ENCODE data around the gene SYK. TPM values are rescaled to one million over a fixed set of nuclear protein-coding genes. Genes with fewer than 3 reads are reported as not detected.

The SYK gene
- total and polyA plus RNA-seq, 5 donors = 0.97 to 9.5 (median 6.8) TPM

DNA sequence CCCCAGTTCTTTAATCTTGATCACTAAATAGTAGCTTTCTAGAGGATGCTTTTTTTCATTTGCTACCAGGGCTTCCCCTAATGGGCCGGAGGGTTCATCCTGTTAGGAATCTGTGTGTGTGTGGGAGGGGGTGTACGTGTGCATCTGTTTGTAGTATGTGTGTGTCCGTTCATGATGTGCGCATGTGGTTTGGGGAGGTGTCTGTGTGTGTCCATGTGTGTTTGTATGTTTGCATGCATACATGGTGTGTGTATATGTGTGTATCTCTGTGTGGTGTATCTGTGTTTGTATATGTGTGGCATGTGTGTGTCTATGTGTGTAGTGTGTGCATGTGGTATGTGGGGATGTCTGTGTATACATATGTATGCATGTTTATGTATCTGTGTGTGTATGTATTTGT lies 106.2 kb downstream of the SYK start:
- intact Hi-C loops (cut with DNase I) = no loop called here

GRCh38 chr9:90909225-90909624 lies 107.6 kb downstream of the SYK start:
- intact Hi-C loops (cut with DNase I) = no loop called here
- ATAC-seq (no peak), DNase-seq (no peak)
- Histone ChIP-seq H3K9me3 (ENCODE audit: control insufficient read depth, low read length) (no peaks in the 10 kb centered on the region), H3K4me3 (ENCODE audit: low read length) (no peak overlapping the region), H3K4me1 (ENCODE audit: control insufficient read depth, insufficient read depth, low read length) (no peaks in the 10 kb centered on the region), H3K27ac (ENCODE audit: low read length) (no peak overlapping the region), H3K27me3 (ENCODE audit: control insufficient read depth, insufficient read depth) (no peaks in the 10 kb centered on the region)
- WGBS = 92% methylated on average over 4 of the region's 4 CpGs

More for the DNA sequence above, 106.2 kb downstream of the SYK start:
- ATAC-seq = no peak
- Histone ChIP-seq H3K27ac (ENCODE audit: low read length) (no peak overlapping the region), H3K27me3 (ENCODE audit: control insufficient read depth, insufficient read depth) (no peaks in the 10 kb centered on the region), H3K4me1 (ENCODE audit: control insufficient read depth, insufficient read depth, low read length) (no peaks in the 10 kb centered on the region), H3K4me3 (ENCODE audit: low read length) (no peak overlapping the region), H3K9me3 (ENCODE audit: control insufficient read depth, low read length) (no peaks in the 10 kb centered on the region)
- 82% methylated on average over 4 of the region's 4 CpGs for WGBS
- DNase-seq = no peak

GRCh38 chr9:90909747-90910283 lies 108.2 kb downstream of the SYK start:
- H3K27me3 ChIP-seq (ENCODE audit: control insufficient read depth, insufficient read depth) = no peaks in the 10 kb centered on the region
- ATAC-seq (no peak), DNase-seq (no peak)
- H3K27ac ChIP-seq (ENCODE audit: low read length) = no peak overlapping the region
- no peaks in the 10 kb centered on the region for H3K4me1 ChIP-seq (ENCODE audit: control insufficient read depth, insufficient read depth, low read length)
- intact Hi-C loops (cut with DNase I) = loop anchor here in 3 of 4 donors (10.0 kb wide), 3 partner anchors 525 to 815 kb away; no protein-coding TSS in a partner anchor
- no peaks in the 10 kb centered on the region for H3K9me3 ChIP-seq (ENCODE audit: control insufficient read depth, low read length)
- no peak overlapping the region for H3K4me3 ChIP-seq (ENCODE audit: low read length)
- 85% methylated on average over 3 of the region's 3 CpGs for WGBS

- intact Hi-C loops (cut with DNase I) = loop anchor here in 3 of 4 donors (10.0 kb wide), 3 partner anchors 521 to 811 kb away; no protein-coding TSS in a partner anchor
- H3K27me3 ChIP-seq (ENCODE audit: control insufficient read depth, insufficient read depth) = no peaks in the 10 kb centered on the region
- DNase-seq (no peak), ATAC-seq (no peak)
- no peak overlapping the region for H3K27ac ChIP-seq (ENCODE audit: low read length)
- H3K9me3 ChIP-seq (ENCODE audit: control insufficient read depth, low read length) = no peaks in the 10 kb centered on the region
- no peak overlapping the region for H3K4me3 ChIP-seq (ENCODE audit: low read length)
- WGBS = 90% methylated on average over 14 of the region's 14 CpGs
- peaks cover under 1% of the 10 kb centered on the region for H3K4me1 ChIP-seq (ENCODE audit: control insufficient read depth, insufficient read depth, low read length)
These were observed 112.6 kb downstream of the SYK start for GRCh38 chr9:90914196-90914595.

GRCh38 chr9:90914868-90915483 lies 113.4 kb downstream of the SYK start:
- Histone ChIP-seq H3K27ac (ENCODE audit: low read length) (no peak overlapping the region), H3K4me3 (ENCODE audit: low read length) (no peak overlapping the region), H3K9me3 (ENCODE audit: control insufficient read depth, low read length) (no peaks in the 10 kb centered on the region), H3K27me3 (ENCODE audit: control insufficient read depth, insufficient read depth) (no peaks in the 10 kb centered on the region), H3K4me1 (ENCODE audit: control insufficient read depth, insufficient read depth, low read length) (peaks cover 4% of the 10 kb centered on the region)
- DNase-seq = peak; percentile 63 to 87 (median 80)
- WGBS = 13% methylated on average over 7 of the region's 7 CpGs
- peak; percentile 81 to 90 for ATAC-seq
- intact Hi-C loops (cut with DNase I) = loop anchor here in 3 of 4 donors (5.0 to 10.0 kb wide), 5 partner anchors 512 to 810 kb away; no protein-coding TSS in a partner anchor

DNA sequence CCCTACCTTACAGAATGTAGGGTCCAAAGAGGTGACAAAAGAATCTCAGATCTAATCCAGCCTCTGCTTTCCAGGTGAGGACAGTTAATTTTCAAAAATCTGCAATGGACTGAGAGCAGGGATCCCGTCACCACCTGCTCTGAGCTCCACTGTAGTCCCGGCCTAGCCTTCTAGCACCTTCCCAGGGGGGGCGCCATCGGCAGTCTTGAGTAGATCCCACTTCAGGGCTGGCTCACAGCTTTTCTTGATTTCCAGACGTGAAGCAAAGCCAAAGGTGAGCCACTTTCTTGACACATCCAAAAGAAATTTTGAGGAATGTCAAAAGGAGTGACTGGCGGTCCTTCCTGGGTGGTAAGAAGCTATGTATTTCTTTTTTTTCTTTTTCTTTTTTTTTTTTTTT lies 114.1 kb downstream of the SYK start:
- DNase-seq = no peak
- Histone ChIP-seq H3K4me3 (ENCODE audit: low read length) (no peak overlapping the region), H3K27ac (ENCODE audit: low read length) (no peak overlapping the region), H3K9me3 (ENCODE audit: control insufficient read depth, low read length) (no peaks in the 10 kb centered on the region), H3K4me1 (ENCODE audit: control insufficient read depth, insufficient read depth, low read length) (peaks cover 4% of the 10 kb centered on the region), H3K27me3 (ENCODE audit: control insufficient read depth, insufficient read depth) (no peaks in the 10 kb centered on the region)
- WGBS = 71% methylated on average over 6 of the region's 6 CpGs
- ATAC-seq = no peak
- intact Hi-C loops (cut with DNase I) = loop anchor here in 3 of 4 donors (5.0 to 10.0 kb wide), 5 partner anchors 512 to 809 kb away; no protein-coding TSS in a partner anchor

DNA sequence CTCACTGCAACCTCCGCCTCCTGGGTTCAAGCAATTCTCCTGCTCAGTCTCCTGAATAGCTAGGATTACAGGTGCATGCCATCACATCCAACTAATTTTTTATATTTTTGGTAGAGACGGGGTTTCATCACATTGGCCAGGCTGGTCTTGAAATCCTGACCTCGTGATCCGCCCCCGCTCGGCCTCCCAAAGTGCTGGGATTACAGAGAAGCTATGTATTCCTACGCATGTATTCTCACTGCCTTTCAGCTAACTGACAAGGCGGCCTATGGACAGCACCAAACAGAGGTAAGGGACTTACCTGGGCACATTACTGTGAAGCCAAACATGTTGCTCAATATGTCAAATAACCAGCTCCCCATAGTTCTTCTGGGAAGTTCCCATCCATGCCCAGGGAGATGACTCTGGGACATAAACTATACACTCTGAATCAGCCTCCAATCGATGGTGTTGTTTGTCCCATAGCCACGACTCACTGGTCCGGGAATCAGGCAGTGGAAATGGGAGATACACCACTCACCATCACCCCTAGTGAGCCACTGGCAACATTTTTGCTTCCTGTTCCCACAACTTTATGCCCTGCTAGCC lies 114.6 kb downstream of the SYK start:
- WGBS = 87% methylated on average over 11 of the region's 11 CpGs
- Histone ChIP-seq H3K27me3 (ENCODE audit: control insufficient read depth, insufficient read depth) (no peaks in the 10 kb centered on the region), H3K27ac (ENCODE audit: low read length) (no peak overlapping the region), H3K4me1 (ENCODE audit: control insufficient read depth, insufficient read depth, low read length) (peaks cover 6% of the 10 kb centered on the region), H3K9me3 (ENCODE audit: control insufficient read depth, low read length) (no peaks in the 10 kb centered on the region), H3K4me3 (ENCODE audit: low read length) (no peak overlapping the region)
- intact Hi-C loops (cut with DNase I) = loop anchor here in 3 of 4 donors (5.0 to 10.0 kb wide), 5 partner anchors 511 to 809 kb away; no protein-coding TSS in a partner anchor
- no peak for DNase-seq
- ATAC-seq = no peak

GRCh38 chr9:90919883-90920282 lies 118.3 kb downstream of the SYK start:
- intact Hi-C loops (cut with DNase I) = loop anchor here in 3 of 4 donors (5.0 to 10.0 kb wide), 5 partner anchors 507 to 805 kb away; no protein-coding TSS in a partner anchor
- Histone ChIP-seq H3K27ac (ENCODE audit: low read length) (peak overlapping the region; percentile 43), H3K4me3 (ENCODE audit: low read length) (no peak overlapping the region), H3K9me3 (ENCODE audit: control insufficient read depth, low read length) (no peaks in the 10 kb centered on the region), H3K4me1 (ENCODE audit: control insufficient read depth, insufficient read depth, low read length) (peaks cover 6% of the 10 kb centered on the region), H3K27me3 (ENCODE audit: control insufficient read depth, insufficient read depth) (no peaks in the 10 kb centered on the region)
- 40% methylated on average over 10 of the region's 10 CpGs for WGBS
- ATAC-seq (peak; percentile 63 to 77), DNase-seq (peak in 2 of 3 donors; percentile 44 to 75)

GRCh38 chr9:90921104-90921503 lies 119.5 kb downstream of the SYK start:
- Histone ChIP-seq H3K27ac (ENCODE audit: low read length) (peak overlapping the region; percentile 63), H3K9me3 (ENCODE audit: control insufficient read depth, low read length) (no peaks in the 10 kb centered on the region), H3K27me3 (ENCODE audit: control insufficient read depth, insufficient read depth) (no peaks in the 10 kb centered on the region), H3K4me3 (ENCODE audit: low read length) (no peak overlapping the region), H3K4me1 (ENCODE audit: control insufficient read depth, insufficient read depth, low read length) (peaks cover 6% of the 10 kb centered on the region)
- ATAC-seq (peak; percentile 93 to 94), DNase-seq (peak; percentile 77 to 92 (median 91))
- 43% methylated on average over 8 of the region's 8 CpGs for WGBS
- intact Hi-C loops (cut with DNase I) = no loop called here

GRCh38 chr9:90921969-90922368 lies 120.3 kb downstream of the SYK start:
- H3K4me3 ChIP-seq (ENCODE audit: low read length) = no peak overlapping the region
- DNase-seq (no peak), ATAC-seq (no peak)
- H3K27ac ChIP-seq (ENCODE audit: low read length) = no peak overlapping the region
- H3K27me3 ChIP-seq (ENCODE audit: control insufficient read depth, insufficient read depth) = no peaks in the 10 kb centered on the region
- H3K4me1 ChIP-seq (ENCODE audit: control insufficient read depth, insufficient read depth, low read length) = peaks cover 6% of the 10 kb centered on the region
- H3K9me3 ChIP-seq (ENCODE audit: control insufficient read depth, low read length) = no peaks in the 10 kb centered on the region
- 74% methylated on average over 7 of the region's 7 CpGs for WGBS
- intact Hi-C loops (cut with DNase I) = no loop called here

GRCh38 chr9:90925581-90926257 lies 124.1 kb downstream of the SYK start:
- Histone ChIP-seq H3K4me3 (ENCODE audit: low read length) (no peak overlapping the region), H3K27me3 (ENCODE audit: control insufficient read depth, insufficient read depth) (peaks cover 2% of the 10 kb centered on the region), H3K4me1 (ENCODE audit: control insufficient read depth, insufficient read depth, low read length) (peaks cover 4% of the 10 kb centered on the region), H3K27ac (ENCODE audit: low read length) (no peak overlapping the region), H3K9me3 (ENCODE audit: control insufficient read depth, low read length) (no peaks in the 10 kb centered on the region)
- ATAC-seq (no peak), DNase-seq (no peak)
- 75% methylated on average over 2 of the region's 2 CpGs for WGBS
- intact Hi-C loops (cut with DNase I) = no loop called here
